HFF-Myc (cell line): ENCODE measurements around the gene RPL23.

ENCODE experiments used
- DNase-seq: peaks from one replicate; pipeline ENCODE4 v3.0.0-alpha.2; 2011; ENCODE audit warnings: low read depth; ENCODE audit errors: extremely low read depth
- H3K4me3 ChIP-seq: replicated peaks from 2 replicates; pipeline ENCODE4 v1.5.1; 2011; ENCODE audit warnings: low read depth, mild to moderate bottlenecking, control low read depth, low read length
- CTCF ChIP-seq: IDR thresholded peaks from 2 replicates; pipeline ENCODE4 v1.5.1; 2012; ENCODE audit warnings: mild to moderate bottlenecking, low read depth, low read length, control low read depth; ENCODE audit errors: missing control alignments

RPL23 gene

DNA sequence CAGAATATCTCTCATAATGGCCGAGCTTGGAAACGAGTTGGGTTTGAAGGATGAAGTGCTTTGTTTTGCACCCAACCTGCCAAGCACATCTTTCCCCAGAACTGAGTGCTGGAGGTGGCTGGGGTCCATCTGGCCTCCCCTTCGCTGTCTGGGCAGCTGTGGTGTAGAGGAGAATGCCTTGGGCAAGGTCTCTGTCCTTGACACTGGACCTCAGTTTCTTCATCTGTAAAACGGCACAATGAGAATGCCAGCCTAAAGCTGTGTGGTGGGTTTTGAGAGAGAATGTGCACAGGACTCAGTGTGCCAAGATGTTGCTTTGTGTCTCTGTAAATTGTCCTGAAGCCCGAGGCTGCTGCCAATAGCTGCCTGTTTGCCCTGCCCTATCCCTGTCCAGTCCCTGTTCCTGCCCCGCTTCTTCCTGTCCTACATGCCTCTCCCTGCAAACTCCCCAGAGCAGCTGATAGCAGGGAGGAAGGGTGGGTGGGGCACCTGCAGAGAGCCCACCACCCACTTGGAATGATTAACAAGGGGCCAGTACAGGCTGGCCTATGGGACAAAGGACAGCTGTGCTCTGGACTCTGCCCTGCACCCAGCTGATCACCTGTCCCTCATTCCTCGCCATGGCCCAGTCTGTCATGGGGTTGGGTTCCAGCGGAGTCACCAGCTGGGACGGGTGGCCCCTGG is 31.7 kb upstream of the RPL23 start:
- no peak for TF ChIP-seq CTCF
- no peak for DNase-seq
- no peak overlapping the region for H3K4me3 ChIP-seq

- no peak for DNase-seq
- TF ChIP-seq CTCF, result no peak
- no peak overlapping the region for H3K4me3 ChIP-seq
Measured at GRCh38 chr17:38883592-38884526, 30.3 kb upstream of the RPL23 start.

DNA sequence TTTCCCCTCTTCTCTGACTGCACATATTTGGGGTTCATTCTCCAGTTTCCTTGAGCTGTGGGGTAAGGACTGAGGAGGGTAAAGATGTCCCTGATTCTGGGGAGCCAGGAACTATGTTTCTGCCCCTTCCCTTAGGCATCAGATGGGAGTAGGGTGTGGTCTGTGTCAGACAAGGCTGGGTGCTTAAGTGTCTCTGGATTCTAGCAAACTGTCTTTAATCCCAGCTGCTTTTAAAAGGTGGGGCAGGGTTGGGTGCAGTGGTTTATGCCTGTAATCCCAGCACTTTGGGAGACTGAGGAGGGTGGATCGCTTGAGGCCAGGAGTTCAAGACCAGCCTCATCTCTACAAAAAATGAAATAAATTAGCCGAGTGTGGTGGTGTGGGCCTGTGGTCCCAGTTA is 29.3 kb upstream of the RPL23 start:
- no peak for TF ChIP-seq CTCF
- H3K4me3 ChIP-seq, result no peak overlapping the region
- DNase-seq, result no peak

DNA sequence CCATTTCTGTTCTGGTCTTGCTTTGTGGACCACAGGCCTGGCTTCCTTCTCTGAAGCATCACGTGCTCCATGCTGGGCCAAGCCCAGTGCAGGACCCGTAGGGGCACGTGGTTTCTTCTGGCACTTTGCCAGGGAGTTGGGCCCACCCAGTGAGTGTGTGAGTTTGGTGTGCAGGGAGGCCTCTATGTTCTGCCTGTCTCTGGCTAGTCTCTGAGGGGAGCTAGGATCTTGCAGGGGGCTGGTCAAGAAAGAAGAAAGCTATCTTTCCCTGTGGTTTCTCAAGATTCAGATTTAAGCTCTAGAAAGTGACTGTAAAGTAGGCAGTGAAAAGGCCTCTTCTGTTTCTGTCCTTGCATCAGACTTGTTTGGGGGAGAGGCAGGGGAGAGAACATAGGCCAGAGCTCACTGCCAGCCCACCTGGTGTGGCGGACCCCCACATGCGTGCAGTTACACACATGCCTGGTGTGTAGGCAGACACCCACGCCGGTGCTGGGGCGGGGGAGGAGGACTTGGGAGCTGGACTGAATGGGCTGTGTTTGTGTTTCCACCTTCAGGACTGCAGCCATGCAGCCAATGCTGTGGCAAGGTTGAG is 28.2 kb upstream of the RPL23 start:
- H3K4me3 ChIP-seq, result no peak overlapping the region
- TF ChIP-seq CTCF, result no peak
- DNase-seq, result no peak

GRCh38 chr17:38879878-38880665 is 26.6 kb upstream of the RPL23 start:
- no peak for DNase-seq
- no peak for TF ChIP-seq CTCF
- peak overlapping the region; percentile 21 for H3K4me3 ChIP-seq

- DNase-seq, result no peak
- TF ChIP-seq CTCF, result no peak
- no peak overlapping the region for H3K4me3 ChIP-seq
Measured at GRCh38 chr17:38877130-38877851, 23.8 kb upstream of the RPL23 start.
